HuH-7 (cell line): ENCODE data around the gene PLA2G2F.

Experiments
- DNase-seq: peaks from one replicate; pipeline ENCODE4 v3.0.0; 2011; ENCODE audit warnings: low spot score

Gene PLA2G2F

GRCh38 chr1:20138961-20139550, at the start of gene PLA2G2F:
Gene PLA2G2F (plus strand): TSS chr1:20139323. CDS start chr1:20139428, 105 bp downstream.
- DNase-seq, result no peak

DNA sequence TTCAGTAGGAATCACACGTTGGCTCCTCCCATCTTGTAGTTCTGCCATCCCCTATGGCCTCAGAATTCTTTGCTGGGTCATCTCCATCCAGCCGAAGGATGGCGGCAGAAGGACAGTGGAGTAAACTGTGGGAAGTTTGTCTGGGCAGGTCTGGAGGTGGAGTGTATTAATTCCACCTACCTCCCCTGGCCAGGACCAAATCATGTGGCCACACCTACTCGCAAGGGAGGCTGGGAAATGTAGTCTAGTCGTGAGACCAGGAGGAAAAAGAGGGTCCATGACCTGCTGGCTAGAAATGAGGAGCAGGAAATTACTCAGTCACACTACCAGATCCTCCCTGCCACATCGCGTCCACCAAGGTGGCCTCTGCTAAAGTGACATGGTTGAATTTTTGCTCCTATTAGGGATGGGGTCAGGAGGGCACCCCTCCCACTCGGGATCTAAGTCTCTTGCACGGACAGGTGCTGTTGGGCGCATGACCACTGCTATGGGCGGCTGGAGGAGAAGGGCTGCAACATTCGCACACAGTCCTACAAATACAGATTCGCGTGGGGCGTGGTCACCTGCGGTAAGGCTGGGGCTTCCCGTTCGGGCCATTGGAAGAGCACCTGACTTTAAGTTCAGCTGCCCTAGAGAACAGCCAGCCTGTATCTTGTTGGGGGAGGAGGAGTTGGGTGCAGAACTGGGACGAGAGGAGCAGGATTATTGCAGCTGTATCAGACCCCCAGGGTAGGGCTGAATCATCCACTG, 49.6 kb upstream of the PLA2G2F start:
- no peak for DNase-seq

DNA sequence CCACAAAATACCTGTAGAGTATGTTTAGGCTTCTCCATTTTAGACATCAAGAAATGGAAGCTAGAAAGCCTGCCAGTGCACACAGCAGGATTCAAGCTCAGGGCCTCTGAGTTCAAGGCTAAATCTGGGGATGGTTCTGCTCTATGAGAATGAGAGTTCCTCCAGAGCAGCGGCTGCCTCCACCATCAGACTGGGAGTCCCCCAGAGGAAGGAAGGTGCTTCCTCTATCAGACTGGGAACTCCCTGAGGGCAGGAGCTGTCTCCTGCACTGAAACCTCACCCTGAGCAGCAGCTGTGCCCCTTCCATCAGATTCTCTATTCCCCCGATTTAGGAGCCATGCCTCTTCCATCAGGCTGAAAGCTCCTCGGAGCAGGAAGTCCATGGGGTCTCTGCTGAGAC, 49.0 kb upstream of the PLA2G2F start:
- DNase-seq, result no peak

DNA sequence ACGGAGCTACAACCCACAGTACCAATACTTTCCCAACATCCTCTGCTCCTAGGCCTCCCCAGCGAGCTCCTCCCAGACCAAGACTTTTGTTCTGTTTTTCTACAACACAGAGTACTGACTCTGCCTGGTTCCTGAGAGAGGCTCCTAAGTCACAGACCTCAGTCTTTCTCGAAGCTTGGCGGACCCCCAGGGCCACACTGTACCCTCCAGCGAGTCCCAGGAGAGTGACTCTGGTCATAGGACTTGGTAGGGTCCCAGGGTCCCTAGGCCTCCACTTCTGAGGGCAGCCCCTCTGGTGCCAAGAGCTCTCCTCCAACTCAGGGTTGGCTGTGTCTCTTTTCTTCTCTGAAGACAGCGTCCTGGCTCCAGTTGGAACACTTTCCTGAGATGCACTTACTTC, 48.5 kb upstream of the PLA2G2F start:
- no peak for DNase-seq

GRCh38 chr1:20093303-20093702, 45.8 kb upstream of the PLA2G2F start:
- no peak for DNase-seq

DNA sequence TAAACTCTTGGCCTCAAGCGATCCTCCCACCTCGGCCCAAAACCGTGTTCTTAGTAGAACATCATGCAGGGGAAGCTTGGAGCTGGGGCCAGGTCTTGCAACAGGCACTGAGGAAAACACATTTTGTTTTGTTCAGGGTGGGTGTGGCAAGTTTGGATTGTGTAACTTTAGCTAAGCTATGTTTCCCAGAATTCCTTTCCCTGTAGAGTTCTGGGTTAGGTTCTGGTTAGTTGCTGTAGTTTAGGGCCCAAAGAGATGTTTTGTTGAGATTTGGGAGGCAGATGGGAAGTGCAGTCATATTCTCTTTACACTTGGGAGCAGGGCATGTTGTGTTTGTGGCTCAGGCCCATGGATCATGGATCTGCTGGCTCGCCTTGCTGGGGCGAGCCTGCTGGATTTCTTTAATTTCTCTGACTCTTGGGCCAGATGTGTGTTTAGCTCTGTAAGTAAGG, 45.2 kb upstream of the PLA2G2F start:
- no peak for DNase-seq

GRCh38 chr1:20095564-20096434, 43.3 kb upstream of the PLA2G2F start:
- no peak for DNase-seq

DNA sequence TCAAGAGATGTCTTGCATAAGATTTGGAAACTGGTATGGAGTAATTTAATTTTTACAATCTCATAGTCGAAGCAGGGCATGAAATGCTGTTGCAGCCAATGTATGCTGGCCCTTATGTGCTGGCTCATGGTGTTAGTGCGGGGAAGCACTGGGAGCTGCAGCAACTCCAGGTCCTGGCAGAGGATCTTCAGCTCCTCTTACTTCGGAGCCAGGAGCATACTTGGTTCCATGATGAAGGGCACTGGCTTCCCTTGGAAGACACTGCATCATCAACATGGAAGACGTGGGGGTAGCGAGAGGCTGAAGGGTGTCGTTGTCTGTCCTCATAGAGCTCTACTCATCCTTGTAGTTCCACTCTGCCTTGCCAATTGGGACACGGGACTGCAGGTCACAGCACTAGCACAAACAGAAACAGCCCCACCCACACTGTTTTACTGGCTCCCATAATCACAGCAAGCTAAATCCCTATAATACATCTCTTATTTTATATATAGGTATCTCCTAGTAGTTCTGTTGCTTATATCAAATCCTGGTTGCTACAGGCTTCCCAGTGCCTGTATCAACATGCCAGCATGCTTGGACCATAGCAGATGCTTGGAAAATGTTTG, 42.2 kb upstream of the PLA2G2F start:
- no peak for DNase-seq

GRCh38 chr1:20099533-20099932, 39.6 kb upstream of the PLA2G2F start:
- DNase-seq, result no peak

- peak; percentile 43 for DNase-seq
Observed at GRCh38 chr1:20100632-20101355, 38.3 kb upstream of the PLA2G2F start.

DNA sequence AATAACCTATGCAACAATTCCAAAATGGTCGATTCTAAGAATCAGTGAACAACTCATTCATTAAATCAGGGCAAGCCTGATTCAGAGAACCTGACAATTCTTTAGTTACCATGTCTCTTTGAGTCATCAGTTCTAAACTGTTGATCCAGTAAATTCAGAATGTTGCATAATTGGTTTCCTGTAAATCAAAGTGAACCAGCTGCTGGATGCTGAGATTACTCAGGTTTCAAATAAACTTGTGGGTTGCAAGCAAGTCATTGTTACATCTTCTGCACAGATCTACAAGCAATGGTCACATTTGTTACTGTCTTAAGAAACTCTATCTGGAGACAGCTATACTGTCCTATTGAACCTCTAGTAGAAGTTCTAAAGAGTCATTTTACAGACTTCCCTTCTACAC, 36.2 kb upstream of the PLA2G2F start:
- DNase-seq, result no peak

DNA sequence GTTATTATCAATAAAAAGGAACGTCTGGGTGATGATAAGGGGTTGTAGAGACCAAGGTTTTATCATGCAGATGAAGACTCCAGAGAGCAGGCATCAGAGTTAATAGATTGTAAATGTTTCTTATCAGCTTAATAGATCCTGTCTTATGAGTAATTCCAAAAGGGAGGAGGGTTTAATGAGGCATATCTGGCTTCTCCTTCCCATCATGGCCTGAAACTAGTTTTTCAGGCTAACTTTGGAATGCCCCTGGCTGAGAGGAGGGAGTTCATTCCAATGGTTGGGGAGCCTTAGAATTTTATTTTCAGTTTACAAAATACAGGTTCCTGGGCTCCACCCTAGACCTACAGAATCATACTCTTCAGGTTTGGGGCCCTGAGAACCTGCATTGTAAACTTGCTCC, 33.3 kb upstream of the PLA2G2F start:
- no peak for DNase-seq

DNA sequence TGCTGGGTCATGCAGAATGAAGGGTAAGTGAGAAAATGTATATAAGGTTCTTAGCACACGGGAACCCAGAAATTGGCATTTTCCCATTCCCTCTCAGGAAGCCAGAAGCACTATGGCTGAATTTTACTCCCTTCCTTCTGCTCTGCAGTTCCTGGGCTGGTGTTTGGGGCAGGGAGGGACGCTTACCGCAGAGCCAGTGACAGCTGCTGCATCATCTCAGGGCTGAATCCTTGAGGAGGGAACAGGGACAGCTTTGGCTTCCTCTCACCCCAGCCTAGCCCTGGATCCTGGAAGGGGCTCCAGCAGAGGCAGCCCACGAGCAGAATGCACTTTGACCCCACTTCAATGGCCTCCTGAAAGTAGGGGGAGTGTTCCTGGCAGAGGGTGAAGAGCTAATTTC, 31.8 kb upstream of the PLA2G2F start:
- no peak for DNase-seq

GRCh38 chr1:20107796-20108195, 31.3 kb upstream of the PLA2G2F start:
- no peak for DNase-seq

- no peak for DNase-seq
Observed at GRCh38 chr1:20108366-20109123, 30.6 kb upstream of the PLA2G2F start.

- no peak for DNase-seq
Observed at GRCh38 chr1:20109223-20109856, 29.8 kb upstream of the PLA2G2F start.

- DNase-seq, result no peak
Observed at GRCh38 chr1:20110679-20111078, 28.4 kb upstream of the PLA2G2F start.

GRCh38 chr1:20111452-20111851, 27.7 kb upstream of the PLA2G2F start:
- no peak for DNase-seq

DNA sequence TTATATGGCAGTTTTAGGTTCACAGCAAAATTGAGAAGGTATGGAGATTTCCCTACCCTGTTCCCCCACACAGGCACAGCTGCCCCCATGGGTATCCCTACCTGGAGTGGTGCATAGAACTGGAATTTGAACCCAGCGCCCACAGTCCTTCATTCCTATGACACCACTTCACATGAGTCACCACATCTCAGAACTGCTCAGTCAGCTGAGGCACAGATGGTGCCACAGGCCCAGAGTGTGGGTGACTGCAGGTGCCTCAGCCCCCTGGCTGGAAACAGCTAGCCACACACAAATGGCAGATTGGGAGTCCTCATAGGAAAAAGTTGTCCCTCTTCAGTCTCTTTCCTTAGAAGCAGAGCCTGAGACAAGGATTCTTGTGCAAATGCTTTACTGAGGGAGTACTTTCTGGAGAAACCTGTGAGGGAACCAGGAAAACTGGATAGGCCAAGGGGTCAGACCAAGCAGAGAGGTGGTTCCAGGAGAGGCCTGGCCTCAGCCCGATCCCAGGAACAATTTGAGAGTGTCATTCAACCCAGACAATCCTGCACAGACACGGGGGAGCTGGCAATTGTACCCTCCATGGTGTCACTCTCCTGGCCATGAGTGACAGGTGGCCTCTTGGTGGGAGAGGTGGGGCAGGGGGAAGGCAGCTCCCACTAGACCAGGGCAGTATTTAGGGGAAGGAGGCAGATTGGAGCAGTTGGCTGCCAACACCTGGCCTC, 26.7 kb upstream of the PLA2G2F start:
- DNase-seq, result no peak
